GM19395 (cell line): ENCODE data around the gene SORT1.
"Not testable (repeated sequence)": the region's sequence is repeated elsewhere in the genome, so short reads cannot be mapped to it uniquely, and the experiment has no call there.

Experiments
- ATAC-seq: cut with Tn5 transposase; IDR thresholded peaks from one replicate; pipeline ENCODE4 v1.9.1; 2021; ENCODE audit warnings: mild to moderate bottlenecking, moderate library complexity; ENCODE audit not compliant: unreplicated experiment

Gene SORT1

DNA sequence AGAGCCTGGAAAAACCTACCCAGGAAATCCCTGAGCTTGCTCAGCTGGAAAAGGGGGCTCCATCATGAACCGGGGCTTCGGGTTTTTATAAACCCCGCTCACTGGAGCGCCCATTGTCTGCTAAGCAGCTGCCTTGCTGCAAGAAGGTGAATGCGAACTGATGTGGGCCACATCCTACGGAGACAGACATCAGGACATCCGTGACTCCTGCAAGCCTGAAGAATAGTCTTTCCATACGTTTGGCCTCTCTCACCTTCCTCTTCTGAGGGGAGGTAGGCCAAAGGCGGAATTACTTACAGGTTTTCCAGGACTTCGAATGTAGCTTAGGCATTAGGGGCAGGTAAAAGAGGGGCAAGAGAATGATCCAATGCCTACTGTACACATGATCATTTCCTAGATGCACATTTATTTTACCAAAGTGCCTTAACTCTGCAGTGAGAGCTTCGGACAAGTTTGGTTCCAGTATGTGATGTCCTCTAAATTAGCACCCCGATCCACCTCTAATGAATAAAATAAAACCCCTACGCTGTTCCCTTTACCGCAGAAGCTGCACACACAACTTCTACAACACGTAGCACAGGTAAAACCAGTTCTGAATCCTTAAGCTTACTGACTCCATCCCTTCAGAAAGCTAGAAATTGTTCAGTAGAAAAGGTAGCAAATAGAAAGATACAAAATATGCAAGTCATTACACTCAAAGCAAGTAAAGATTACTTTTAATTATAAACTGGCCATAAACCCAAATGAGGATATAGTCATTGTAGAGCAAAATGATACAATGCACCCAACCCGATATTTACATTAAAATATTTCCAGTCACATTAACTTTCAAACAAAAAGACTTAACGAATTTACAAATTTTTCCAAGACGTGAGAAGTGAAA lies 866 bp upstream of the SORT1 start:
- ATAC-seq, result no peak

DNA sequence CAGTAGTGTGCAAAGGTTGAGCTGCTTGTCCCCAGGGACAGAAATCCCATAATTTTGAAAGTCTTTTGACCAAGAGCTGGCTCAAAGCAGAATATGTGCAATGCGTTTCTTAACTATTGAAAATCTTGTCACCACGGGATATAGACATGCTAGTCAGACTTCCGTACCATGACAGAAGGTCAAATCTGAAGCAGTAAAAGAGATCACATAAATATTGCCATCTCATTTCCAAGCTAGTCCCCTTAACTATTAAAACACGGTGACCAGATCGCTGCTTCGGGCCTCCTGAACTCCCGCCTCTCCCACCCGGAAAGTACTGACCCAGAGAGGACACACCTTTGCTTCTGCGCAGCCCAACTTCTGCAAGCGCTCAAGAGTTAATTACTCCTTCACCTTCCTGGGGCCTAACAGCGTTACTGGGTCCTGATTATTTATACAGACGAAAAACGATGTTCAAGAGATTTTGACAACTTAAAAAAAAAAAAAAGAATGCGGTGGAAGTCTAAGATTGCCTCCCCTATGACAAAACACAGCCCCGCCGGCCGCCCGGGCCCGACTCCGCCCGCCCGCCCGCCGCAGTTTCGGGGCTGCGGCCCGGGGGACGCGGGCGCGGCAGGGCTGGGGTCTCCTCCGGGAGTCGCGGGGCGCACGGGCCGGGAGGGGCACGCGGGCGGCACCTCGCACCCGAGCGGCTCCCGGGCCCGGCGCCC lies 692 bp downstream of the SORT1 start:
- peak; percentile 25 for ATAC-seq

DNA sequence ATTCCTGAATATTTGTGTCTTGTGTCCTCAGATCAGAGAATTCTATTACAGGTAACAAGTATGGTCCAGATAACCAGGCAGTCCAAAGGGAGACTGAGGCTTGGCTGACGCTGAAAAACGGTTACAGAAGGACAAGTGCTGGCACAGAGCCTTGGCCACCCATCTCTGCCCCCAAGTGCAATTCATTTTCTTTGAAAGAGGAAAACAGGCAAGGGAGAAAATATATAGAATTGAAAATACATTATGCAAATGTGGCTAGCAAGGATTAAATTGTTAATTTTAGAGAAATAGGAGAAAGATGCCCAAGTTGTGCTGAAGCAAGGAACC lies 1.2 kb downstream of the SORT1 start:
- no peak for ATAC-seq

DNA sequence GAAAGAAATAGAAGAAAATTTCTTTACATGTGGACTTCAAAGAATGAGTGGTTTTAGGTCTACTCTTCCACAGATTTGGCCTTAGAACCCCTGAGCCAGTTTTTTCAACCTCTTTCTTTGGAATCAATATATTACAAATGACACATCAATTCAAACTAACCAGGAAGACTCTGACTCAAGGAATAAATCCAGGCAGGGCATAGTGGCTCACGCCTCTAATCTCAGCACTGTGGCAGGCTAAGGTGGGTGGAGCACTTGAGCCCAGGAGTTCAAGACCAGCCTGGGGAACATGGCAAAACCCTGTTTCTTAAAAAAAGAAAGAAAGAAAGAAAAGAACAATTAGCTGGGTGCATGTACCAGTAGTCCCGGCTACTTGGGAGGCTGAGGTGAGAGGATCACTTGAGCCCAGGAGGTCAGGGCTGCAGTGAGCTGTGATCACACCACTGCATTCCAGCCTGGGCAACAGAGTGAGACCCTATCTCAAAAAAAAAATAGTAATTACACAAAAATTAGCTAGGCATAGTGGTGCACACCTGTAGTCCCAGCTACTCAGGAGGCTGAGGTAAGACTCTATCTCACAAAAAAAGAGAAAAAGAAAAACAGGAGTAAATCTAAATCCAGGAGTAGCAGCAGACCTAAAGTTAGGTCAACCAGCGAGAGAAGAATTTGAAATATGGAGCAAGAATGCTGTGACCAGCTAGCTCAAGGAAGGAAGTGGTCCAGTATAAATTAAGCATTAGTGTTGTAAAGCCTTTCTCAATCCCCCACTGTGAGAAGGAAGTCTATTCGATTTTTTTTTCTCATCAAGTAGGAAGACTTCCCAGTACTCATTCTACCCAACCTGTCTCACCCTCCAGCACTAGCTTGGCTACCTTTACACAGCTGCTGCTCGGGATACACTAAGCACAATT lies 1.9 kb downstream of the SORT1 start:
- no peak for ATAC-seq

DNA sequence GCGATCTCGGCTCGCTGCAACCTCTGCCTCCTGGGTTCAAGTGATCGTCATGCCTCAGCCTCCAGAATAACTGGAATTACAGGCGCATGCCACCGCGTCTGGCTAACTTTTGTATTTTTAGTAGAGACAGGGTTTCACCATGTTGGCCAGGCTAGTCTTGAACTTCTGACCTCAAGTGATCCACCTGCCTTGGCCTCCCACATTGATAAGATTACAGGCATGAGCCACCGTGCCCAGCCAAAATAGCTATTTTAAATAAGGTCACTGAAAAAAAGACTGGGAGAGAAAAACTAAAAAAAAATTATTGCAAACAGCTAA lies 2.5 kb downstream of the SORT1 start:
- not testable (repeated sequence) for ATAC-seq

DNA sequence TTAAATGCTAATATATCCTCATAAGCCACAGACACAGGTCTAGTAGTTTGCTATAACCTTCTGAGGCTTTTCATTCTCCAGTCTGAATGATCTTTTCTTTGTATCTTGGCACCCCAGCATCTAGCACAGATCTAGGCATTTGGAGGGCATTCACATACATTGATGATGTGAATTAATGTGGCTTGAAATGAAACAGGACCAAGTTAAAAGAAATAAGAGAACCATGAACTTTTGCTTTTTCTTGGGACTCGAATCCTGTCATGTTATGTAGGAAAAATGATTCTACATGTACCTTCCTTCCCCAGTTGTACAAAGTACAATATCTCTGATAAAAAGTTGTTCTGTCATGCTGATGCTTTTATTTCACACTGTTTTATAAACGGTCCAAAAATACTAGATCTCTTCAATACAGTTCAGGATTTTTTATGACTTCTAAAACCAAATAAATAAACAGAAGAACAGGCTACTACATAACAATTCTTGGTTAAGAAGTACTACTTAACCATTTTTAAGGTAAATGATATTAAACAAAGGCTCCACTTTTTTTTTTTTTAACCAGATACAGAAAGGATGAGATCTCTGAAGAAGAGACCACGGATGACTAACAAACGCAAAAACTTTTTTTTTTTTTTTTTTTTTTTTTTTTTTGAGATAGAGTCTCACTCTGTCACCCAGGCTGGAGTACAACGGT lies 3.0 kb downstream of the SORT1 start:
- no peak for ATAC-seq

DNA sequence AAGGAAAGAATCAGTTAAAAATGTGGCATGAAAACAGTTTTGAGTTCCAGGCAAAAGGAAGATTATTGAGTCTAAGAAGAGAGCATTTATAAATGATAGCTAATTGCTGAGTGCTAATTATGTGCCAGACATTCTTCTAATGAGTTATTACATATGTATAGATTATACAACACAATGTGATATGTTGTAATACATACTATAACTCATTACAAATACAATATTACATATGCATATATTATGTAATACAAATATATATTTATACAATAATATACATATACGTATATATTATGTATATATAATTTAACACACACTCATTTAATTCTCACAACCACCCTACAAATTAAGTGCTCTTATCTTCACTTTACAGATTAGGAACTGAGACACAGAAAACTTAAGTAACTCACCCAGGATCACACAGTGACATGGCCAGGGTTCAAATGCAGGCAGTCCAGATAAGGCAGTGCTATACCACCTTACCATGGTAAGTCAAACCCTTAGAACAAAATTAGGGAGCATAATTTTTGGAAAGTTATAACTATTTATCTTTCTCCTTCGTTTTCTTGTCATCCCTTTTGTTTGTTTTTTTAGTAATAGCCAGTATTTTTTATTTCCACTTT lies 4.0 kb downstream of the SORT1 start:
- ATAC-seq, result no peak

DNA sequence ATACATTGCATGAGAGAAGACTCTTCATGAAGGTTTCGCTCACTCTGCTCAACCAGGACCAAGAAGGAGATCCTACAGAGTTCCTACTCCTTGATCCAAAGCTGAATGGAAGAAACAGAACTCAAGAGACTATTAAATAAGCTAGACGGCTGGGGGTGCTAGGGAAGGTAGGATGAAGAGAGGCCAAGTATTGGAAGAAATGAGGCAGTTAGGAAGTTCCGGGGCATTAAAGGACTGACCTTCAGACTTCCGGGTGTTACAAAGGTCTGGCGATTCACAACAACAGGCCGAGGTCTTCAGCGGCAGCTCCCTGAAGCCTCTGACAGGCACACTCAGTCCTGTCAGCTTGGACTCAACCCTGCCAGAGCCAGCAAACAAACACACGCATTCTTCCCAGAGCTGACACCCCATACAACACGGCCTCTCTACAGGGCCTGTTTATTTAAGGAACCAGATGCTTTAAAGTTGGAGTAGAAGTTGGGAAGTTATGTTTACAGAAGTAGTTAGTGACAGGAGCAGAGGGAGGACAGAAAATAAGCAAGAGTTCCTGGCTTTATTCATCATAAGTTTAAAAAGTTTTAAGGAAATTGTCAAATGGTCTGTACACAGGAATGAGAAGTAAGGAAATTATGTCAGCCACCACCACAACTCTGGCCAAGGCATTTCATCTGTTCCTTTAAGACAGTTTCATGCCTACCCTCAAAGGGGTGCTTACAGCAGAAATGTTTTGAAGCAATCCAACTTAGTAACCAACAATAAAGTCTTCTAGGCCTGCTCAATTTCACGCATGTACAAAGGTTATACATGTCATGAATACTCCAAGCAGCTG lies 4.7 kb downstream of the SORT1 start:
- no peak for ATAC-seq

DNA sequence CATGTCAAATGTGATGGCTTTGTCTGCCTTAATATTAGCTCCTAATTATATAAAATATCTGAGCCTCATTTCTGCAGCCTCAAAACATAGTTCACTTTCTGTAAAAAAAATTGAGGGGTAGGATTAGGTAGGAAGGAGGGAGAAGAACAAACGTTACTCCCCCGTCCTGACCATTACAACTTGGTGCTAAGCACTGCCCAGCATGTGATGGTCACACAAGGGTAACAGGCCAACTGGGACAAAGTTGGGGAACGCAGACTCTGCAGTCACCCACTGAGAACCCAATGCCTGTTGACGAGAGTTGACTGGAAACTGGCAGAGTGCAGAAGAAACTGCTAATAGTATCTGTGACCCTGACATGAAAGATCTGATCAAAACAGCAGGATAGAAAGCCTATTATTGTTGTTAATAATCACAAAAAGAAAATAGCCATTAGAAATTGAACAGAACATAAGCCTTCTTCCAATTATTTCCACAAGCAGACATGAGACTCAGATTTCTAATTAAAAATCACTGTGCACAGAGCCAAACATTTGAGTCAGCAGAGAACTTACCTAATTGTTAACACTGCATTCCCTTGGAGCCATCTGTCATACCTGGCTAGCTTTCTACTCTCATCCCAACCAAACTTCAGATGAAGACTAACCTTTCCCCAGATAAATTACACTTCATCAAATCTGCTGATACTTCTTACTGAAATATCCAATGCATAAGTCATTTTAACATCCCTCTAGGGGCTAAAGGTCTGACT lies 5.5 kb downstream of the SORT1 start:
- peak; percentile 12 for ATAC-seq

DNA sequence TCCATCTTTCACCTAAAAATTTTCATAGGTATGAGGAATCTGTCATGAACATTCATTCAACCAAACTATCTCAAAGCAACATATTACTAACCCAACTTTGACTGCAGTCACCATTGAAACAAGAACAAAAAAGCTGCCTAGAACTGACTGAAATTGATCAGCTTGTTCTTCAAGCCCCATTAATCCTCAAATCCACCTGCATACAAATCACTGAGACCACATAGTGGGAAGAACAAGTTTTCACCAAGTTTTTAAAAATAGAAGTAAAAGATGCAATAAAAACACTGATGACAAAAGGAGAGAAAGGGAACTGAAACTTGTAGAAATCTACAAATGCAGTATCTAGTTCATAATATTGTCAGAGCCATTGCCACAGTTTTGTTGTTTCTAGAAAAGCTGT lies 6.1 kb downstream of the SORT1 start:
- peak; percentile 91 for ATAC-seq

DNA sequence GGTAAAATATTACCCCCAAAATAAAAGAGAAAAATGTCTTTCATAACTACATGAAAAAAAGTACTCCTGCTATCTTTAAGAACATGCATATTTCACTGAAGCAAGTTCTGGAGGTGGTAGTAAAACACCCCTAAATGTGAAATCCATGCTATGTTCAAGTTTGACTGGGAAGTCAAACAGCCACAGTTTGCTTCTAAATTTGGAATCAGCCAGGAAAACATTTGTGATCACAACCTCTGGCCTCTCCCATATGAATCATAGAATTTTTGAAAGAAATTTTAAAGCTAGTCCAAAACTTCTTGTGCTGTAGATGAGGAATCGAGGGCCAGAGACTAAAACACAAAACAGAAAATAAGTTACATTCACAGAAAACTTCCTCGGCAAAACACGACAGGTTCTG lies 6.6 kb downstream of the SORT1 start:
- ATAC-seq, result no peak

DNA sequence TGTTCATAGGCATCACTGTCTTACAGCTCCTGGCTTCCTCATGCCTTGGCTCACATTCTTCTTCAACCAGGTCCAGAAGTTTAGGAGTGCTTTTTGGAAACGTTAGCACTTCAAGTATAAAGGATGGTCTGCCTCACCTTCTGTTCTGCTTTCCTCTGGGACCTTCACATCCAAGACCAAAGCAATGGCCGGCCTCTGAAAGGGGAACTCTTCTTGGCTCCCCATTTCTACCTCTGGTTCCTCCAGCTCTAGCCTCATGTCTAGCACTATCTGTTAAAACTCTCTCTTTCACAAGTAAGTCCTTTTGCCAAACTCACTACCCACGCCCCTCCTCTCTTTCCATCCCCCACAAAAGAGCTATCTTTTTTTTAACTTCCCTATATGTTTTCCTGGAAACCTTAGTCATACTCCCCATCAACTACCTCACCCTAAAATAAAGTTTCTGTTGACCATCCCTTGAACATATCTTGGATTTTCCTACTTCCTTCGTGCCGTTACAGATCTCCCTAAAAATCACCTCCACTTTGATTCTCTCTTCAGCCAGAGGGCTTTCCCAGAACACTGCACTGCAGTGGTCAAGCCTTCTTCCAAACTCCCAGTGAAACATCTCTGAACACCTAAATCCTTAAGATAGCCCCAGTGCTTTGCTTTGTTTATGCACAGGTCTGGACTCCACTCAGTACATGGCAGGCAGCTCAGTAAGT lies 7.9 kb downstream of the SORT1 start:
- ATAC-seq, result no peak

DNA sequence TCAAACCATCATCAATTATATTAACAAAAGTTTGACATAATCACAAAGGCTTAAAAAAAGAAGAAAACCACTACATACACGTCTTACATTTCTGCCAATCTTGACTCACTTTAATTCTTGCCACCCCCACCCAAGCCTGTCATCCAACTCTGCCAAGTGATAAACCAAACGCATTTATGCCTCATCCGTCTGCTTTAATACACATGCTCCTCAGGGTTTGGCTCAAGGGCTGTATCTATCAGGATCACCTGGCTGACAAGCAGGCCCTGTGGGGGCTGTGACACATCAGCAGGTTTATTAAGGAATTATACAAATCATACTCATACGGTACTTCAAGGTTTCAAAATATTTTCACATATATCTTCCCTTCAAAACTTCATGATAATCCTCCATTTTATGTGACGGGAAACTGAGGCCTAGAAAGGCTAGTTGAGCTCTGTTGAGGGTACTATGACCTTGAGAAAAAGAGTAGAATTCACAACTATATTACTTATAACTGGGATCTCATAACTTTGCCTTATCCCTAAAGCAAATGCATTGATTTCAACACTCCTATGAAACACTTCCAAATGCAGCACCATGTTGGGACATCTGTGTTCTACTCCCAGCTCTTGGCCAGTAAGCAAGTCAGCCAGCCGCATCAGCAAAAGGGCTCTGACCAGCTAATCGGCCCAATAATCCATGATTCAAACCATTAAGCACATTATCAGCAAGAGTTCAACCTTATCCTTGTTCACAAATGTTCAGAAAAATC lies 8.7 kb downstream of the SORT1 start:
- no peak for ATAC-seq

DNA sequence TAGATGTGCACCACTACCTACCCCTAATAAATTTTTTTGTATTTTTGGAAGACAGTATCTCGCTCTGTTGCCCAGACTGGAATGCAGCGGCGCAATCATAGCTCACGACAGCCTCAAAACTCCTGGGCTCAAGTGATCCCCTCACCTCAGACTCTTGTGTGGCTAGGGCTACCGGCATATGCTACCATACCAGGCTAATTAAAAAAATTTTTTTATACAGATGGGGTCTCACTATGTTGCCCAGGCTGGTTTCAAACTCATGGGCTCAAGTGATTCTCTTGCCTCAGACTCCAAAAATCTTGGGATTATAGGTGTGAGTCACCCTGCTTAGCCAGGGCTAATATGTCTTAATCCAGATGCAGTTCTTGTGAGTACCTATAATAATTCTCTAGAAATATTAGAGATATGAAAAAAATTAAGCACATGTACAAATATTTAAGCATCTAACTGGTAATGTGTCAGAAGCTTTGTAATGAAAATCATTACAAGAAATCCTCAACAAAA lies 9.5 kb downstream of the SORT1 start:
- no peak for ATAC-seq

DNA sequence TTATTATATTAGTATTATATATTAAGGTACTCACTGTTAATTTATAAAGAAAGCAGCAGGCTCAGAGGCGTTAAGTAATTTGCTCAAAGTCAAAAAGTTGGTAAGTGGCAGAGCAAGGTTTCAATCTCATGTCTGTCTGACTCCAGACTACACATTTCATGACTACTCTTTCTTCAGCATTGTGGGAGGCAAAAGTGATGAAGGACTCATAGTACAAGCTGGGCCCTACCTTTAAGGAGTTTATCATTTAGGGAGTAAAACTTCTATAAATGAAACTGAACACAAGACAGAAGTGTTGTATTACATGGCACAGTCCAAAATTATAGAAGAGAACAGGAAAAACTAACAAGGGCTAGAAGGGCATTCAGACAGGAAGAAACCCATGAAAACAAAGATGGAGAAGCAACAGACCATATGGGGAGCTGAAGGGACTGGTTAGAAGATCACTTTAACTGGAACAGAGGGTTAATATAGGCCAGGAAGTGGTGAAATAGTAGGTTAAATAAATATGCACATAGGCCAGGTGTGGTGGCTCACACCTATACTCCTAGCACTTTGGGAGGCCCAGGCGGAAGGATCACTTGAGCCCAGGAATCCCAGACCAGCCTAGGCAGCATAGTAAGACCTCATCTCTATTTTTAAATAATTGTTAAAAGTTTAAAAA lies 11.5 kb downstream of the SORT1 start:
- ATAC-seq, result no peak

DNA sequence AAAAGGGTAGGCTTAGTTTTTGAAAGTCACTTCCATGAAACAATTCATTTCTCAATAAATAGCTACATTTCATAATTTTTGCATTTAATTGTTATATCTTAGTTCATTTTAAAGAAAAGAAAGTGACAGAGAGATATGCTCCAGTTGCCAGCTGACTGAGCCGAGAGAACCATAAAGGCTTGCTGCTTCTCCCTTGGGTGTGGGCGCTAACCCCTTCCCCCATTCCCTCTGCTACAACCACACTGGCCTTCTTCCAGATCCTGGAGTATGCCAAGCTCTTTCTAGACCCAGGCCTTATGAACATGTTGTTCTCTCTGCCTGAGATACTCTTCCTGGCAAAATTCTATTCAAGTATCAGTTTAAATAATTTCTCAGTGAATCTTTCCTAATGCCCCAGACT lies 12.3 kb downstream of the SORT1 start:
- ATAC-seq, result no peak

DNA sequence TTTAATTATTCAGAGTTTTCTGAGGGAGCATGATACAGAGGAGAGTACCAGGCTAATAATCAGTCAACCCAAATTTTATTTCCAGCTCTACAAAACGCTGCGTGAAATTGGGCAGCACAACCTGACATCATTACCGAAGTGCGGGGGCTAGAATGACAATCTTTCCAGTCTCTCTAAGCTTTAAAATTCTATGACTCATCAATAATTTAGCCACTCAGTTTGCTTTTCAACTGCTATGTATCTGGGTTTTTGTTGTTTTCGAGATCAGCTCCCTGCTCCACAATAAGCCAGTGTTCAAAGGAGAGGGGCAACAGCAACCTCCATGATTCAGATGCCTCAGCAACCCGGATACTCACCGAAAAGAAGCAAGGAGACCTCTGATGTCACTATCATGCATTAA lies 13.9 kb downstream of the SORT1 start:
- ATAC-seq, result no peak
